ENCODE data around the gene QSOX2.

The QSOX2 gene

DNA sequence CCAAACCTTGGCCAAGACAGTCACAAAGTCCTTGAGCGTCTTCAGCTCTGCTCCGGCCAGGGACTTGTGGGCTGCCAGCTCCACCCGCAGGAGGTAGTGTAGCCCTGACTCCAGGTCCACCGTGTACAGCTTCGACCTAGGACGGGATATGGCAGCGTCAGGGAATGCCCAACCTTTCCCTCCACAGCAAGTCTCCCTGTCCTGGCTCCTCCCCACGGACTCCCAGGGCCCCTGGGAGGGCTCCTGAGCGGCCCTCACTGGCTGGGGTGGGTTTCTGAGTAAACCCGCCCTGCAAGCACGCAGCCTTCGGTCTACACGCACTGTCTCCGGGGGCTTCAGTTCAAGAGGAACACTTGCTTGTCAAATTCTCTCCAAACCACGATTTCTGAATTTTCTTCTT is 26.9 kb downstream of the QSOX2 start:
- DNase-seq = no peak

DNA sequence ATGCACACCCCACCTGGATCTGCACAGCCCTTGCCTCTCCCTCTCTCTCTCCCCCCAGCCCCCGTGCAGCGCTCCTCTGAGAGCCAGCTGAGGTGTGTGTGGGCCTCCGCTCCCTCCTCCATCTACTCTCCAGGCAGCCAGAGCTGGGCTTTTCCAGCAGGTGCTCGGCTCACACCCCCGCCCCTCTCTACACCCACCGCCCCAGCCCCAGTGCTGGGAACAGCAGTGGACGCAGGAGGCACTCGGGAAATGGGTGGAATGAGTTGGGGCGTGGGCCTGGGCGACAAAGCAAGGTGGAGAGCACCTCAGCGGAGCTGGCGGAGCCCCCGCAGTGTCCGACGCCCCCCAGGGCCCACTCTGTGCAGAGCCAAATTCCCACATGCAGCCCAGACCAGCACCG is 27.3 kb downstream of the QSOX2 start:
- no peak for DNase-seq

DNA sequence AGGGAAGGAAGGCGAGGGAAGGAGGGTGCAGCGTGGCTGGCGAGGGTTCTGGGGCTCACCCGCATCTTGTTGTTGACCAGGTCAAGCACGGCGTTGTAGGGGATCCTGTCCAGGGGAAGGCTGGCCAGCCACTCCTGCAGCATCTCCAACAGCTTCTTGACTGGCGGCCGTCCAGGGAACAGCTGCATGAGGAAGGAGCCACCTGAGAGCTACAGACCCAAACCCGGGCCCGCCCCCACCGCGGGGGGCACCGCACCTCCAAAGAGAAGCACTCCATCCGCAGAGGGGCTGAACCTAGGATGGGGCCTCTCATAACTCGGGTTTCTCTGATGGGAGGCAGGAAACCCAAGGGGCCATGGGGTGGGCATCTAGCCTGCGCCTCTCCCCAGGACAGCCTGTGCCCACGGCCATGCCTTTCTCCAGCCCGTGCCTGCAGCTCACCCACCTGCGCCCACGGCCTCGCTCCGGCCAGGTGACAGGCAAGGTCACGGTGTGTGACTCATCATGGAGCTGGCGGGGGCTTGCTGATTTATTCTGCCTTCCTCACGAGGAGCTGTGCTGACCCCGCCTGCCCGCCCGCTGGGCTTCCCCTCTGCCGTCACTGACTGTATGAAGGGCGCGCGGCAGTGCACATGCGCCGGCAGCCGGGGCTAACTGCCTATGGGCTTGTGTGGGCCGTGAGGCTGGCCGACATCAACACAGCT is 28.9 kb downstream of the QSOX2 start:
- DNase-seq = no peak

DNA sequence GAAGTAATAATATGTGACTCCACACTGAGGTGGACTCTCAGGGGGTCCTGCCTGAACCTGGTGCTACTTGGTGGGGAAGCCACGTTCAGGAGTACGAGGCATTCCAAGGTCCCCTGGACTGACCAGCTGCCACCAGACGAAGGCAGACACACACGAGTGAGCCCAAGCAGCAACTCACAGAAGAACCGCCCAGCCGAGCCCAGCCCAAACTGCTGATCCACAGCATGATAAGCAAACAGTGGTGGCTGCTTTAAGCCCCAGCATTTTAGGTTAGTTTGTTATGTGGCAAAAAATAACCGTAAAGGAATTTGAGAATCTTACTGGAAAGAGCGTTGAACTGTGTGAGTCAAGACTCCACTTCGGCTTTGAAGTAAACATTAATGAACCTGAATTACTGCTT is 31.9 kb downstream of the QSOX2 start:
- DNase-seq = no peak

DNA sequence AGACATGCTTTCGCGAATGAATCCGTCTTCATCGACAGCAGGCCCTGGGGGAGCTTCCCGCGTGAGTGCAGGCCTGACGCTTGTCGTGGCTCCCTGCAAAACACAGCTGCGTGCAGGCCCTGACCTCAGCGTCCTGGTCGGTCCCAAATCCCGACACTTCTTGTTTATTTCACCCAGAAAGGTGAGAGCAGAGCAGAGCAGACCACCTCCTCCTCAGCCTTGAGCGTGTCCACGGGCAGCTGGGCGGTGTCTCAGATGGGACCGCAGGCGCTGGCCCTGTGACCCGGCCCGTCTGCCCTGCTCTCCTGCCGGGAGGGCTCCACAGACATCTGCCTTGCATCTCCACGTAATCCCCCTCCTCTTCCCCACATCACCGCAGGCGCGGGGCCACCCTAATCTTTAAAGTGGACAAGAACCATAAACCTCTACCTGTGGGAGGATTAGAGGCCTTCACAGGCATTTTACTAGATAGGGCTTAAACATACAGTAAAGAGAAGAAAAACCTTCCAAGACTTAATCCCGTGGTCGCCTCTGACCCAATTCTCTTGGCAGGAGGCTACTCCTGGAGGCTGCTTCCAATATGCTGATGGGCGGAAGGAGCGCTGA is 33.2 kb downstream of the QSOX2 start:
- no peak for DNase-seq

DNA sequence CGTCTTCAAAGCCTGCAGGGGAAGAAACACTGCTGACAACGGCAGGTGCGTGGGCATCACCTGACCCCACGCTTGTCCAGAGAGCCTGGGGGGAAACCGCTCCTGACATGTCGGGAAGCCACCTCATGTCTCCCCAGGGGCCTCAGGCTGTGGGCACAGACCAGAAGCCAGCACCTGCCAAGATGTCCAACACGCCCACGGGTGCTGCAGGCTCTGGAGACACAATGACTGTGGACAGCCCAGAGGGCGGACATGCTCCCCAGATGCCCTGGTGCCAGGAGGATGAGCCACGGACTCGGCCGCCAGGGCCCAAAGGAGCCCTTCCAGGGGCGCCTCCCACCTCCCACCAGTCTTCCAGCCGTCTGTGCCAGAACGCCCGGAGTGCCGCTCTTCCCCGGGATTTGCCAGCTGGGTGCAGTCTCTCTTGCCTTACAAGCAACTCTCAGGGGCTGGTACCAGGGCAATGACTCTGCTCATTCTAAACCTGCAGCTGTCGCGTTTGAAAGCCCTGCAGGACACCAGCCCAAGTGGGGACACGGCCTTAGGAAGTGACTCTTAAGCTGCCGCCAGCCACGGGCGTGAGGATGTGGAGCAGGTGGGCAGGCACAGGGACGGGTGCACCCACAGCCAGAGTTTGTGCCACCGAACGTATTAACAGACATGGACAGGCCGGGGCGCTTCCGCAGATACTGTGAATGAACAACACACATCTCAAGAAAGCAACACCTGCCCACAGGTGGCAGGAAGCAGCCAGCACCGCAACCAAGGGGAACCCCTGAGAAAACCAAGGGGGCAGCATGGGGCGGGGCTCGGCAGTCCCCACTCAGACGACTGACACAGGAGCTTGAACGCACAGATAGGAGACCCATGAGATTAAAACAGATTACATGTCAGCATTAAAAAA is 33.9 kb downstream of the QSOX2 start:
- no peak for DNase-seq

DNA sequence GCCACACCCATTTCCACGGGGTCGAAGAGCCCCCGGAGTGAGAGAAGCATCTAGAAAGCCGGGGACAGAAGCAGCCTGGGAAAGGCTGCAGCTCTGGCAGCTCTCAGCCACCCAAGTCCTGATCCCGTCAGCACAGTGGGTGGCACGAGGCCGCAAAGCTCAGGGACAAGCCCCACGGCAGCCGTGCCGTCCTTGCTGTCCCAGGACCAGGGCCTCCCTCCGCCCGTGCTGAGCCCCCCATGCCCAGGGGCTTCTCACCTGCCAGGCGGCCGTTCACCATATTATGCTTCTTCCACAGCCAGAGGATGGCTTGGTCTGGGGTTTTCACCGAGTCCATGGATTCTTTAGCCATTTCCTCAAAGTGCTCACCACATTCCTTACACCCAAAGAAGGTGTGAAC is 34.6 kb downstream of the QSOX2 start:
- no peak for DNase-seq

DNA sequence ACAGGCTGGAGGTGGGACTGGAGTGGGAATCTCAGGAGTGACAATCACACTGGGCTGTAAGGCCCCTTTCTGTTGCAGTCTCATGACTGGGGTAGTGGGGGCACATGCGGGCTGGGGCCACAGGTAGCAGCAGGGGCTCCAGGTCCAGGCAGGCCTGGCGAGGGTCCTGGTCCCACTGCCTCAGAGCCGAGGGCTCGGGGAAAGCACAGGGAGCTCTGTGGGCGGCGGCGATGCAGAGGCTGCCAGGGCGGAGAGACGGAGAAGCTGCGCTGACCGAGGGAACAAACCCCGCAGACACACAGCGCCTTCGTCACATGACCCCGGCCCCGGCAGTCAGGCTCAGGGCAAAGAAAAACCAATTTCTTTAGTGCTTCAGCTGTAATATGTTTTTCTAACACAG is 35.3 kb downstream of the QSOX2 start:
- no peak for DNase-seq

DNA sequence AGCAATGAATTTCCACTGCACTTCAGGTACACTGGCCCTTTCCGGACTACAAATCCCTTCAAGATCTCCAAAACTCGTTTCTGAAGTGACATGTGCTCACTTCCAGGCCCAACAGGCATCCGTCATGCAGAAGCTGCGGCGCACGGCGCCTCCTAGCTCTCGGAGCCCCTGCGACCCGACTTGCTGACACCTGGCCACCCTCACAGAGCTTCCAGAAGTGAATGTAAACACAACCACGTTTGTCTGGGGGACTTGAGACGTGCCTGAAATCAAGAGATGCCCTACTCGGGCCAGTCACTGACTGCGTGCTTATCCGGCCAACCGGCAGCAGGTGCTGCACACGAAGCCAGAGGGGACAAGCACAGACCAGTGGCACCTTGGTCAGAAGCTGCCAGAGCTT is 35.8 kb downstream of the QSOX2 start:
- no peak for DNase-seq

DNA sequence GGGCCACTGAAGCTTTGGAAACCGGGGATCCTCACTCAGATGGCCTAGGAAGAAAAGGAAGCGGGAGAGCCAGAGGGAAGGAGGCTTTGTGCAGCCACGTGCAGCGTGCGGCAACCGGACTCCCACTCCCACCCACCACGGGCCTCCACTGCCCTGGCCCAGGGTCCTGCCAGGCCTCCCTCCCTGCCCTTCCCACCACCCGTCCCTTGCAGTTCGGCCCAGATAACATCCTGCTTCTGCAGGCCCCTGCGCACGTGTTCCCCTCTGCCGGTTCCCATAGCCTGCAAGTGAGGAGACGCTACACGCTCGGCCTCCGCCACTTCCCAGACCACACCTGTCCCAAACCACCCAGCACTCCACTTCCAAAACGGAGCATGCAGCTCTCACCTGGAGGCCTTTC is 36.4 kb downstream of the QSOX2 start:
- DNase-seq = no peak

DNA sequence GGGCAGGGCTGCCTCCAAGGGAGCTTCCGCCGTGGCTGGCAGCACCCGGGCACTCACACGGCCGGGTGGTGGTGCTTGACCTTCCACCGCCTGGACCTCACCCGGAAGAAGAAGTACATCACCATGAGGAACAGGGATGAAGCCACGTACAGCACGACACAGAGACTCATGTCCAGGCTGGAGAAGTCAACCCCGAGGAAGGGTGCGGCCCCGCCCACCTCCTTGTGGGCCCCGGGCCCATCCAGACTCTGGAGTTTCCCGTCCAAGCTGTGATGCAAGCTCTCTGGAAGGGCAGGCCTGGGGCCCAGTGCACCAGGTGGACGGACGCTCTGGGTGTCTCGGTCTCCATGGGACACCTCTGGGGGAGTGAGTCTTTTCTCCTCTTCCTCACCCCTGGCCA is 36.9 kb downstream of the QSOX2 start:
- no peak for DNase-seq

DNA sequence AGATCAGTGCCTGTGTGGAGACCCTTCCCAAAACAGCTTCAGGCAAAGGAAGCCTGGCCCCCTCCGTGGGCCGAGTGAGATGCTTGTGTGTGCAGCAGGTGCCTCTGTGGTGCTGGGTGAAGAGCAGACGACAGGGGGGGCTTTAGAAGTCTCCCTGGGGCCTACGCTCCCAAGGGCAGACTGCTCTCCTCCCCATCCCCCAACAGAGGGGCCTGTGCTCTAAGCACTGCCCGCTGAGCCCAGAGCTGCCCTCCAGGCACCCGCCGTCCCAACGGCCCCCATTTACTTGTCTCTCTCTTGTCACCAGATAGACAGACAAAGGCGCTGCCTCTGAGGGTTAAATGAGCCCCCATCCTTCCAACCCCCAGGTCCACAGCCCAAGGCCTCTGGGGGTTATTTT is 38.0 kb downstream of the QSOX2 start:
- DNase-seq = no peak

DNA sequence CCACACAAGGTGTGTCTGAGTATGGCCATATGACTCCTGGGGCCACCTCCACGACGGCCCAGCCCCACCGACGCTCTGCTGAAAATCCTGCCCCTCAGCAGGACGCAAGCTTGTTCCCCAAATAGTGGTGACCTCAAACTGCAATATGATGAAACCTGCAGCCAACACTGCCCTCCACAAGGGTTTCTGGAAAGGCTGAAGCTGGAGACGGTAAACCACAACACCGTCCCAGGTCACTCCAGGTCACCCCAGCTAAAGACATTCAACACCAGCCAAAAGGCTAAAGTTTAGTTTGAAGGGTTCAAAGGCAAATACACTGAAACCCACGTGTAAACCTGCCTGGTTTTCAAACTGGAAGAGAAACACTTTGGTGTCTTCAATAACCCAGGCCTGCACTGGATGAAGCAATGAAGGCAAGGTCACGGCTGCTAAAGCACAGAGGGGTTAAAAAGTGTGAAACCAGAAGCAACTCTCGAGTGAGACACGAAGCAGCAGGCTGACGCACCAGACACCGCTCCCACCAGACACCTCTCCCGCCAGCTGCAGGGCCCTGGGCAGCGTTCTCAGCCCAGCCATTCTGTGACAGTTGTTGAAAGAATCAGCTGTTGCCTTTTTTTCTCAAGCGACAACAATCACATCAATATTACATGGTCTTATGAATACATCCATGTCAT is 38.9 kb downstream of the QSOX2 start:
- no peak for DNase-seq

DNA sequence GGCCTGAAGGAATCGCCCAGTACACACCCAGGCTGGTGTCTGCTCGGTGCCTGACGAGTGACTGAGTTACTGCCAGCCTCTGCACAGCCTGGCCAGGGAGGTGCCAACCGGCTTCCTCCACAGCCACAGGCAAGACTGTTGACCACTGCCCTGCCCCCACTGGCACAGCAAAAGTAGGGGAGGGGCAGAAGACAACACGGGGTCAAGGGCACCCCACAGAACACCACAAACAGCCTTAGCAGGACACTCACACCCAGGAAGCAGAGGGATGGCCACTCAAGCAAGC is 40.0 kb downstream of the QSOX2 start:
- no peak for DNase-seq

DNA sequence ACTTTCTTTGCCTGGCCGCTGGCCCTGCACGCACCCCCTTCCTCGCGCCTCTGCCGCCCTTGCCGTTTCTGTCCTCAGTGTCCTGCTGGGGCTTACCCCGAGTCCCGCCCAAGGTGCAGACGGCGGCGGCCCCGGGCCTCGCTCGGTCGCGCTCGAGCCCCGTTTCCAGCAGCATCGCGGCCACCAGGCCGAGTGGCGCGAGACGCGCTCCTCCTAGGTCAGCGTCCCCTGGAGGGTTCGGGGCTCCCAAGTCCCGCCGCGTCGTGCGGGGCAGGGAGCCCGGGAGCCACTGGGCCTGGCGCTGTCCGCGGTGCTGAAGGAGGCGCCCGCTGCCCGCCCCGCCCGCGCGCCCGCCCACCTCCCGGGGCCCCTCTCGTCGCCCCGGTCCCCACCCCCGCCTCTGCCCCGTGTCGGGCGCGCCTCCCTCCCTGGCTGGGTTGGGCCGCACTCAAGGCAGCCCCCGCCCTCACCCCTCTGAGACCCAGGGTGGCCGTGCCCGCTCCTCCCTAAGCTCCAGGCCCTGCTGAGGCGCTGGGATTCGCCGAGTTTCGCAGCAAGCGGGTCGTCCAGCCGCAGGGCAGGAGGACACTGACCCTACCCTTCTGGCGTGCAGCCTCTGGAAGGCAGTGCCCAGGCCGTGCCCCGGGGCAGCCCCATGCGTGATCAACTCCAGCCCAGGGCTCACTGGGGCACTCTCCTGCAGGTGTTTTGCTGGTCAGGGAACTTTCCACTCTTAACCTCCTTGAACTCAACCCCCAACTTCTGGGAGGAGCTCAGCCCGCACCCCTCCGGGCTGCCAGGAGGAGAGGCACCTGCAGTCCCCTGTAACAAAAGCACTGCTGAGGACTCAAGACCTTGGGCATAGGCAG is 40.5 kb downstream of the QSOX2 start, which contains the start of gene LHX3:
Gene LHX3, minus strand, starts transcription at position 291 of the 869 bp plus-strand sequence. Its CDS starts 116 bp downstream, at position 175.
- no peak for DNase-seq

DNA sequence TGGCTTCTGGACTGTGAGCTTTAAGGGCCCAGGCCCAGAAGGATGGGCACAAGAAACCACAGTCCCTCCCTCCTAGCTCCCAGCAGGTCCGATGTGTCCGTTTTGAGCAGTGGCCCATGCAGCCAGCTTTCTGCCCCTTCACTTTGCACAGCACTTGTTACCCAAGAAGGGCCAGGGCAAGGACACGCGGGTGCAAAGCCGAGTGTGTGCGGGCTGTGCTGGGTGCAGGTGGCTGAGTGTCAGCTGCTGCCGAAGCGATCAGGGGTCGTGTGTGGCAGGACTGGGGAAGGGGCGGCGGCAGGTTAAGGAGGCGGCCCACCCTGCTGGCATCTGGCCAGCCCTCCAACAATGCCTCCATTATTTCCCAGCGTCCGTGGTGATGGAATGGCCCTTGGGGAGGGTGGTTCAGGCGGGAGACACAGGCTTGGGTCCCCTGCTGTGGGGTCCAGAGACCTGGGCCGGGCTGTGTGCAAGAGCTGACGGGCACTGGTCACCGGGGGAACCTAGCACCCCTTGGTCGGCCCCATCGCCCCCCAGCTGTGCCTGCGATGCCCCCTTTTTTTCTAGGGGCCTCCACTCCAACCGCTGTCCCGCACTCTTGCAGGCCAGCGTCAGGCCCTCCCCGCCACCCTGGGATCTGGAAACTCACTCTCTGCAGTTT is 41.3 kb downstream of the QSOX2 start:
- no peak for DNase-seq

DNA sequence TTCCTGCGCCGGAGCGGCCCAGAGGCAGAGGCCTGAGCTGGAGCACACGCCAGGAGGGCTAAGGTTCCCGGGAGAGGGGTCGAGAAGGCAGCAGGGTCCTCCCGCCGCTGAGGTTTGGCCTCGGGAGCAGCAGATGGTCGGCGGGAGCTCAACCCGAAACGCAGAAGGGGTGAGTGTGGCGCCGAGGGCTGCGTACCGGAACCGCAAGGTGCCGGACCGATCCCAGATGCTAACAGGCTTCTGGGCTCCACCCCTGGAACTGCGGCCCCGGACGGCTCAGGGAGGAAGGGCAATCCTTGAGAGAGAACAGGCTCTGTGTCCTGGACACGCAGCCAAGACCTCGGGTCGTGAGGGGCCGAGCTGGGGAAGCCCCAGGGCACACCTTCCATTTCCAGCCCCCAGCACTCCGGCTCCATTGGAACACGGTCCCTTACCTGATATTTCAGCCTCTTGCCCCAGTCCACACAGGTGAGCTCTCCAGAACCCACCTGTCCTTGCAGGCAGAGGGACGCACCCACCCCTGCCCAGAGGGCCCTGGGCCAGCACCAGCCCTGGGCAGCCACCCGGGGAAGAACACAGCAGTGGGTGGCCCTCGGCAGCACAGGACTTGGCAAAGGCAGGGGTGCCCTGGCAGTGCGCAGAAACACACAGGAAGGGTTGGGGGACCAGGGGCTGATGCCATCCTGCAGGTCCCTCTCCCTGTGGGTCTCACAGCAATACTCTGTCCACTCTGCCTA is 42.0 kb downstream of the QSOX2 start:
- DNase-seq = no peak

DNA sequence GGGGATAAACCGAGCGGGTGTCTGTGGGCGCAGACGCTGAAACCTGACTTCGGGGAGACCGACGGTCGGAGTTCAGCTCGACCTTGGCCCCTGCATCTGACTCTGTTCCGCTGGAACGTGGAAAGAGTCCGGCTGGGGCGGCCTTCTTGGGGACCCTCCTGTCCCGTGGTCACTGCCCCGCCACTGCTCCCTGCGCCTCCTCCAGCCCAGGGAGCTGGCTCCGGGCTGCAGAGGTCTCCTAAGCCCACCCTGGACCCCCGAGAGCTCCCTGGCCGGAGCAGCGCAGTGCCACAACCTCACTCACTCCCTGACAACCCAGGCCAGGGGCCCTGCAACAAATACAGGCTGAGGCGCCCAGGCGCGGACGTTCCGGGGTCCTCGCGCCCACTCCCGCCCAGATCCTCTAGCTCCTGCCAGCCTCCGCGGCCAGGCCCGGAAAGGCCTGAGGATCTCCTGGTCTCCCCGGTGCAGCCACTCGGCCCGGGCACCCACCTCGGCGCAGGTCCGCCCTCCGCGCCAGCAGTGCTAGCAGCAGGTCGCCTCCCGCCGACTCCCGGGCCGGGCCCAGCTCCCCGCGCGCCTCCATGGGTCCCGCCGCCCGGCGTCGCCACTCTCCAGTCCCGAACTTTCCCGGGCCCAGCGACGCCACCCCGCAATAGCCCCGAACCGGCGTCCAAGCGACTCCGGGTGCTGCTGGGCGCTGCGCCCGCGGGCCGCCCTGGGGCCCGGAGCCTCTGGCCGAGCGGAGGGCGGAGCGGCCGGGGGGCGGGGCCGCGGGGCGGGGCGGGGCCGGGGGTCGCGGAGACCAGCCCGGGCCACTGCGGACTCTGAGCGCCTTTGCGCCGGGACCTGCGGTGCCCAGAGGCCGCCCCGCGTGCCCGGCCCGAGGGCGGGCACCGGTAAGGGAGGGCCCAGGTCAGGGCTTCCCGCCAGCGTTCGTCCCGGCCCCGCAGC is 42.9 kb downstream of the QSOX2 start:
- DNase-seq = no peak

DNA sequence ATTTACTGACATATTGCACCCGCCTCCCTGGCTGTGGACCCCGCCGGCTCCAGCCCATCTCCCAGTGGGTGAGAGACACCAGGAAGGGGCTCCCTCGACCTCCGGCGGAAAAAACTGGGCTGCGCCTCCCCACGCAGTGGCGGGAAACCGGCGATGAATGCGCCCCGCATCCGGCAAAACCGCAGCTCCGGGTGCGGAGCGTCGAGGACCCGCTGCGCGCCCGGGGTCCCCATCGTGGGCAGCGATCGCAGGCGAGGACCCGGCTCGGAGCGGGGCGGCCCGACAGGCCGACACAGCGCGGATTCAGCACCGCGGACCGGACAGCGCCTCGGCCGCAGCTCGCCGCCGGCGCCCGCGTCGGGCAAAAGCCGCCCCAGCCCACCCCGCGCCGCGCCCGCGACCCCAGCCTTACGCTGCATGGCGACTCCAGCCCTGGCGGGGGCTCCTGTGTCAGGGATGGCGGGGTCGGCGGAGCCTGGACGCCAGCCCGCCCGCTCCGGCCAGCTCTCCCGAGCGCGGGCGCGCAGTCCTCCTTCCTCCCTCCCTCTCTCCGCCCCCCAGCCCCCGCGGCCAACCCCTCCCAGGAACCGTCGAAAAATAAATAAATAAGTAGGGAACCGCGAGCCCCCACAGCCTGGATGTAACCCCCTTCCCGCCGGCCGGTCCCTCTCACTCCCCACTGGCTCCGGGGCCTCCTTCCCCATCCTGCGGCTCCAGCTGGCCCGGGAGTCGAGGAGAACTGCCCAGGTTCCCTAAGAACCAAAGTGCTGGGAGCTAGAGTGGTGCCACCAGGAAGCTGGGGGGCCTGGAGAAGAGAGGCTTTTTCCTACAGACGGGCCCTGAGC is 43.8 kb downstream of the QSOX2 start:
- DNase-seq = no peak
